ENCODE data around the gene SAYSD1. TPM values are rescaled to one million over a fixed set of nuclear protein-coding genes. Genes with fewer than 3 reads are reported as not detected.

The SAYSD1 gene, protein sequence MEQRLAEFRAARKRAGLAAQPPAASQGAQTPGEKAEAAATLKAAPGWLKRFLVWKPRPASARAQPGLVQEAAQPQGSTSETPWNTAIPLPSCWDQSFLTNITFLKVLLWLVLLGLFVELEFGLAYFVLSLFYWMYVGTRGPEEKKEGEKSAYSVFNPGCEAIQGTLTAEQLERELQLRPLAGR
- total RNA-seq (10 to 100 TPM; 20.2 to 22.8 TPM), polyA plus RNA-seq (10 to 100 TPM; 17.5 to 20.3 (median 18.1) TPM), total RNA-seq (32.0 to 55.0 (median 42.8) reads per million in 6 experiments)

DNA sequence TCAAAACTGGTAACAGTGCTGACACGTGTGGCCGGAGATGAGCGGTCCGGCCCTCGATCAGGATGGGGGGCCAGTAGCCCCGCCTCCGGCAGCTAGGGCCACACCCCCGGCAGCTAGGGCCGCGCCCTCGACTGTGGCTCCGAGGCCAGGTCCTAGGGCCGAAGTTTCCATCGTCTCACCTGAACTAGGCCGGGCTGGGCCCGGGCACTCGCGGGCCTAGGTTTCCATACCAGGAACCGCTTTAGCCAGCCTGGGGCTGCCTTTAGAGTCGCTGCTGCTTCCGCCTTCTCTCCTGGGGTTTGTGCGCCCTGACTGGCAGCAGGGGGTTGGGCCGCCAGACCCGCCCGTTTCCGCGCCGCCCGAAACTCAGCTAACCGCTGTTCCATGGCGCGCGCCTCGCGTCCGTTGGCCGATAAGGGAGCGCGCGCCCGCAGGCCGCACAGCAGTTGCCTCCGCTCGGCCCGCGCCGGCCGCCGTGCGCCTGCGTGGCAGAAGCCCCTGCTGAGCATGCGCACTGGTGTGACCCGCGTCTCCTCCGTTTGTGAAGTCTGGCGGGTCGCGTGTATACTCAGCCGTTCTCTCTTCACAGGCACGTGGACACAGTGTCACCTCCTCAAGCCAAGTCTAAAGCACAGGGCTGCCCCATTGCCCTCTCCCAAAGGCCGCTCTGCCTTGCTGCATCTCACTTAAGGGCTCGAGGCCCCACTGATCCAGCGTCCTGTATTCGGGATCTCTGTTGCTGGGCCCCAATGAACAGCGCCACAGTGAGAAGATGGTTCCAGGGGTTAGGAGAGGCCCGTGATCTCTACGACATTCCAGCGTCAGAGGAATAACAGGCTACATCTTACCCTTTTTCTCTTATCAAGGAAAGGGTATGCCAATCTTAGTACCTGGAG, at the start of gene SAYSD1:
Gene SAYSD1, minus strand, starts transcription at position 483 of the 896 bp plus-strand sequence. Its CDS starts 97 bp downstream, at position 386.
- Mint-ChIP-seq H3K27ac (peak within 1 kb of the TSS; percentile 94 to 99 (median 98)), H3K27me3 (no peaks in the 10 kb centered on the region), H3K36me3 (peaks cover 0 to 5% (median 4%) of the 10 kb centered on the region in 3 donors), H3K4me3 (peak within 1 kb of the TSS; percentile 92 to 99 (median 97)), H3K9me3 (no peaks in the 10 kb centered on the region), H3K4me1 (peaks cover 30 to 56% (median 50%) of the 10 kb centered on the region in 4 donors)
- POLR2A ChIA-PET, result no interaction called here
- peak; percentile 84 to 95 (median 90) for DNase-seq
- ATAC-seq, result peak; percentile 78 to 87

DNA sequence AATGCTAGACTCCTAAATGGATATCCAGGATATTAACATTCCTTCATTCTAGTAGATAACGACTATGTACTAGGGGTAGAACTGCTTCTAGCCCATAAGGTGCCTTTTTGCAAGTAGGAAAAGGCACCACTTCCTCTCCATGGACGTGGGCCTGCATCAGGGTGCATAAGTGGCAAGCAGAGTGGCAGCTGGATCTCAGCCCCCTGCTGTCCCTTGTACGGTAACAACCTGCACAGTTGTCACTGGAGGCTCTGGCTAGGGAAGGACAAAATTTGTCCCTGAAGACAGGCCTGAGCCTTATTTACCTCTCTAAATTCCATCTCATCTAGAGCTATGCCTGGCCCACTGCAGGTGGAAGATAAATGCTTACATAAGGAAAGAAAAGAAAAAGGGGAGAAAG, 42.5 kb upstream of the SAYSD1 start:
- POLR2A ChIA-PET, result no interaction called here
- Mint-ChIP-seq H3K27ac (no peak overlapping the region), H3K4me1 (peaks cover 5 to 12% (median 11%) of the 10 kb centered on the region in 4 donors), H3K36me3 (peaks cover 0 to 9% (median 2%) of the 10 kb centered on the region in 3 donors), H3K27me3 (peaks cover 0 to 2% (median 0%) of the 10 kb centered on the region in 5 donors), H3K4me3 (no peak overlapping the region), H3K9me3 (peaks cover 0 to 6% (median 0%) of the 10 kb centered on the region in 9 donors)
- ATAC-seq, result no peak
- no peak for DNase-seq

DNA sequence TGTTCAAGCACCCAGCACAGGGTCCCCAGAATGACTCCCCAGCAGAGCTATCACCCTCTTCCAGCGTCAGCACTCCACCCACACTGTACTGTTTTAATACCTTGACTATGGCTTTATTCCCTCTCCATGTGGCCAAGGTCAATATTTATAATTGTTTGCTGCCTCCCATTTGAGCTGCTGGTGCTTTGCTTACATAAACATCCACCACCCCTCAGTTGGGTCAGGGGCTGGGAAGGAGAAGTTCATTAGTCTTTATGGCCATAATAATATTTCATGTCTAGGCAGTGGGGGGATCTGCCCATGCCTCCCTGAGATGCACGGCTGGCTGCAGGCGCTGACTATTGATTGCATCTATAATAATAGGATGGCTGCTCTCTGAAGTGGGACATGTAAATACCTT, 41.8 kb upstream of the SAYSD1 start:
- POLR2A ChIA-PET, result no interaction called here
- peaks cover 0 to 6% (median 0%) of the 10 kb centered on the region in 9 donors for H3K9me3 Mint-ChIP-seq
- ATAC-seq, result no peak
- H3K27me3 Mint-ChIP-seq, result peaks cover 0 to 7% (median 0%) of the 10 kb centered on the region in 5 donors
- H3K36me3 Mint-ChIP-seq, result peaks cover 0 to 9% (median 2%) of the 10 kb centered on the region in 3 donors
- no peak overlapping the region for H3K4me3 Mint-ChIP-seq
- DNase-seq, result no peak
- H3K27ac Mint-ChIP-seq, result no peak overlapping the region
- peaks cover 5 to 18% (median 17%) of the 10 kb centered on the region in 4 donors for H3K4me1 Mint-ChIP-seq

DNA sequence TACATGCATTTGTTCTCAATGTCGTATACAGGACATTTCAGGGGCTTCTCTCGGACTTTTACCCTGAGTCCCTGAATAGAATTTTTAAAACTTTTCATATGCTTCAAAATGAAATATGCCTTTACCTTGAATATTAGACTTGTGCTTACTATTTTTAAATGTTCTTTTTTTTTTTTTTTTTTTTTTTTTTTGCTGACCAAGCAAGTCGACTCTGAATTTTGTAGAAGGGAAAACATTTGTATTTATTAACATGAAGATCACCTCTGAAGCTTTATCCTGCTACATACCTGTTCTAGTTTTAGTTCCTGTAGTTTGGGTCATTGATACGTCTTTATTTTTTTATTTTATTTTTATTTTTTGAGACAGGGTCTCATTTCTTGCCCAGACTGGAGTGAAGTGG, 39.7 kb upstream of the SAYSD1 start:
- peaks cover 0 to 4% (median under 1%) of the 10 kb centered on the region in 3 donors for H3K36me3 Mint-ChIP-seq
- peaks cover 5 to 24% (median 20%) of the 10 kb centered on the region in 4 donors for H3K4me1 Mint-ChIP-seq
- ATAC-seq (no peak), DNase-seq (no peak)
- peaks cover 0 to 3% (median 0%) of the 10 kb centered on the region in 9 donors for H3K9me3 Mint-ChIP-seq
- H3K27ac Mint-ChIP-seq, result peak overlapping the region in 4 of 10 donors; percentile 21 to 77 (median 50)
- H3K4me3 Mint-ChIP-seq, result no peak overlapping the region
- H3K27me3 Mint-ChIP-seq, result peaks cover 0 to 20% (median 0%) of the 10 kb centered on the region in 5 donors
- POLR2A ChIA-PET, result no interaction called here

DNA sequence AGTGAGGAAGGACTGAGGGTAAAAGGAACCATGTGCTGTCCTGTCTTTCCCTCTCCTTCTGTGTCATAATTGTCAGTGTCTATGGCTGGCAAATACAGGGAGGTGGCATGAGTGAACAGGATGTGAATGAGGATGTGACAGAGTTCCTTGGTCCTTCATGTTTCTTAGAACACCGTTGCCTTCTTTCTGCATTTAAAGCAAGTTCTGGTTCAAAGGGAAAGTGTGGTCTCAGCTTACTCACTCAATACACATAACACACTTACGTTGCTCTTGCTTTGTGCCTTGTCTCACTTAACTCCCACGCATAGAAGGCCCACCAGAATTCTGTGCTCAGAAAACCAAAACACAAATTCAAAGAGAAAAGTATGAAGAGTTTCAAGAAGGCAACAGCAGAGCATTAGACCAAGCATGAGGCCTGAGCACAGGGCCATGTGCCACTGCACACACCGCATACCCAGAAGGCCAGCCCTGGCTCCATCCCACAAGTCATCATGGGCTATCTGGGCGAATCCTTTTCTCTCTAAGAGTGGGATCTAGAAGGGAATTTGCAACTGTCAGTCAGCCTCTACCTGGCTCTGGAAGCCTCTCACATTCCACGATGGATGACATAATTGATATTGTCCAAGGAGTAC, 38.9 kb upstream of the SAYSD1 start:
- Mint-ChIP-seq H3K9me3 (peaks cover 0 to under 1% (median 0%) of the 10 kb centered on the region in 9 donors), H3K36me3 (peaks cover 0 to under 1% (median 0%) of the 10 kb centered on the region in 3 donors), H3K27me3 (peaks cover 0 to 24% (median 0%) of the 10 kb centered on the region in 5 donors), H3K27ac (peak overlapping the region in 9 of 10 donors; percentile 13 to 77 (median 45)), H3K4me3 (peak overlapping the region in 1 of 10 donors; percentile 12), H3K4me1 (peaks cover 5 to 24% (median 20%) of the 10 kb centered on the region in 4 donors)
- POLR2A ChIA-PET, result no interaction called here
- DNase-seq, result peak in 2 of 10 donors; percentile 27 to 34
- peak in 1 of 2 donors; percentile 91 for ATAC-seq

DNA sequence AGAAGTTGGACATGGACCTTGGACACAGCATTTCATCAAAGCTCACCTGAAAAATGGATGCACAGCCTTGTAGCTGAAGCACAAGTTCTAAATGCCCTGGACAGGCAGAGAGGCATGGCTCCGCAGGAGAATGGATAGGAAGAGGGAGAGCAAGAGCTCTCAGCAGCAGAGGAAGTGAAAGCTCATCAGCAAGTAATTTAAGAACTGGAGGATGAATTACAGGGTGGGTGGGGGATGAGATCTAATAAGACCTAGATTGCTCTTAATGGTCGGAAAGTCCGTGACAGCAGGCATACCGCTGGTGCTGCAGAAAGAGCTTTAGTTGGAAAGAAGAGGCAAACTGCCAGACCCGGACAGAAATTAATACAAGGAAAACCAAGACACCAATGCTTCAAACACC, 37.3 kb upstream of the SAYSD1 start:
- POLR2A ChIA-PET, result no interaction called here
- H3K27me3 Mint-ChIP-seq, result peaks cover 0 to 24% (median 6%) of the 10 kb centered on the region in 5 donors
- no peaks in the 10 kb centered on the region for H3K36me3 Mint-ChIP-seq
- H3K4me1 Mint-ChIP-seq, result peaks cover 4 to 24% (median 20%) of the 10 kb centered on the region in 4 donors
- H3K27ac Mint-ChIP-seq, result no peak overlapping the region
- H3K4me3 Mint-ChIP-seq, result no peak overlapping the region
- no peak for ATAC-seq
- no peaks in the 10 kb centered on the region for H3K9me3 Mint-ChIP-seq
- DNase-seq, result no peak

DNA sequence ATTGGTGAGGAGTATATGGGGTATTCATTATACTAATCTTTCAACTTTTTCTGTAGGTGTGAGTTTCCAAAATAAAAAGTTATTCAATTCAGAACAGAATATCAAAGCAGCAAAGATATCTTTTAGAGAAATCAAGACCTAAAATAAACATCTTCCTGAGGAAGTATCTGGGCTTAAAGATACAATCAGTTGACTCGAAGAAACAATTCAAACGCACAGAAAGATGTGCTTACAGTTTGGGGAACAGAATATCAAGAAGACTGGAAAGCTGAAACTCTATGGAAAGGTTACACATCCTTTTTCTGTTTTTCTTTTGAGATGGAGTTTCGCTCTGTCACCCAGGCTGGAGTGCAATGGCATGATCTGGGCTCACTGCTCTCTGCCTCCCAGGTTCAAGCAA, 36.2 kb upstream of the SAYSD1 start:
- H3K27ac Mint-ChIP-seq, result no peak overlapping the region
- ATAC-seq, result no peak
- peaks cover 4 to 24% (median 20%) of the 10 kb centered on the region in 4 donors for H3K4me1 Mint-ChIP-seq
- peaks cover 0 to 24% (median 6%) of the 10 kb centered on the region in 5 donors for H3K27me3 Mint-ChIP-seq
- no peak for DNase-seq
- H3K9me3 Mint-ChIP-seq, result no peaks in the 10 kb centered on the region
- POLR2A ChIA-PET, result no interaction called here
- no peak overlapping the region for H3K4me3 Mint-ChIP-seq
- no peaks in the 10 kb centered on the region for H3K36me3 Mint-ChIP-seq

DNA sequence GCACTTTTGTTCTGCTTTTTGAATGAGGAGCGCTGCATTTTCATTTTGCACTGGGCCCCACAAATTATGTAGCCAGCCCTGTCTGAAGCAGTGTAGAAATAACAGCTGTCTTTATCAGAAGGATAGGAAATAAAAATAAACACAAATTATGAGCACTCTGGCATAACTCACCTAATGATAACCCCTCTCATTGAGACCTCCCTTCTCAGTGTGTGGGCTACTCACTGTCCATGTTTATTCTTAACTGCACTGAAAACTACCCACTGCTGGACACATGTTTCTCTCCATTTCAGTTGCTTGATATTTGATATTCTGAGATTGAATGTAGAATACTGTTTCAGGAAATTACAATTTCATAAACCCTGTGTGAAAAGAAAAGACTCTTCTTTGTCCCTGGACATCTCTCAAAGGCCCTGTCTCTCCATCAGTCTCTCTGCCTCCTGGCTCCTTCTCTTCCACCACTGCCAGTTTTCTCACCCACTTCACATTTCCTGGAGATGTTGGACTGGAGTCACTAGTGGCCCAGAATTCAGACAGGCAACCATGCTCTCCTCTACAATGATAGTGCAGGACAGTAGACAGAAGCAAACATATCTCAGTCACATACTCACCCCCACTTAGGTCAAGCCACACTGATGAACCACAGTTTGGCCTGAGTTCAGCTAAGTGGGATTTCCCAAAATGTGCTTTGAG, 29.6 kb upstream of the SAYSD1 start:
- Mint-ChIP-seq H3K4me1 (peaks cover 0 to 24% (median 10%) of the 10 kb centered on the region in 4 donors), H3K4me3 (no peak overlapping the region)
- ATAC-seq, result no peak

DNA sequence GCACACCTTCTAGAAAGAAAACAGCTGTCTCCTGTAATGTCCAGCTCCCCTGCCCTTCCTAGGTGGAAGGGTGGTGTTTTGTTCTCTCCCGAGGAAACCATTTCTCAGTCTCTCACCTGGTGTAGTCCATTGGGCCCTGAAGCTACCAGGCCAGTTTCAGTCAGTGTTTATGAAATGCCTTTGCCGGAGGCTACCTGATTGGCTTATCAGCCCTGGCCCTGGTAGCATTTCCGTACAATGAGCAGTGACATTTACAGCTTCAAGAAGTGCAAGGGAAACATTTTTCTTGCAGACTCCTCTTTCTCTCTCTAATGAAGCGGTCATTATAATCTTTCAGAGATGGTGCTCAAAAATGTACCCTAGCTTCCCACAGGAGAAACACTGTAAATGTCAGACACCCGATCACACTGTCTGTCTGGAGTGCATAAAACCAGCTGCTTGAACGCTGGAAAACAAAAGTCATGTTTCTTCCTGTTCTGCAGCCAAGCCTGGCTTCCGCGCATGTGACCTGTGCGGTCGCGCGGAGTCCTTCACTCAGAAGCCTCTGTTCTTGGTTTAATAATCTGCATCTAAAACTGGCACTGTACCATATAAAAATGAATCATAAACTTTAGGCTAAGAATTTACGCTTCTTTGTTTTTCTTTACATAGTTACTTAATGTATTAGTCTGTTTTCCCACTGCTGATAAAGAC, 28.4 kb upstream of the SAYSD1 start:
- ATAC-seq (peak in 1 of 2 donors; percentile 72), DNase-seq (peak in 2 of 10 donors; percentile 2 to 26)
- peak overlapping the region in 4 of 10 donors; percentile 50 to 74 (median 52) for H3K4me3 Mint-ChIP-seq
- peaks cover 0 to 5% (median 4%) of the 10 kb centered on the region in 3 donors for H3K36me3 Mint-ChIP-seq
- peaks cover 0 to 26% (median 6%) of the 10 kb centered on the region in 5 donors for H3K27me3 Mint-ChIP-seq
- peak overlapping the region in 4 of 10 donors; percentile 83 to 96 (median 90) for H3K27ac Mint-ChIP-seq
- POLR2A ChIA-PET, result no interaction called here
- peaks cover 0 to 24% (median 10%) of the 10 kb centered on the region in 4 donors for H3K4me1 Mint-ChIP-seq
- peaks cover 0 to 16% (median 6%) of the 10 kb centered on the region in 9 donors for H3K9me3 Mint-ChIP-seq

More for the DNA sequence above, 29.6 kb upstream of the SAYSD1 start:
- DNase-seq, result no peak
- POLR2A ChIA-PET, result no interaction called here
- Mint-ChIP-seq H3K9me3 (peaks cover 0 to 10% (median 0%) of the 10 kb centered on the region in 9 donors), H3K27ac (peak overlapping the region in 1 of 10 donors; percentile 83), H3K36me3 (peaks cover 0 to 1% (median 0%) of the 10 kb centered on the region in 3 donors), H3K27me3 (peaks cover 0 to 28% (median 7%) of the 10 kb centered on the region in 5 donors)

DNA sequence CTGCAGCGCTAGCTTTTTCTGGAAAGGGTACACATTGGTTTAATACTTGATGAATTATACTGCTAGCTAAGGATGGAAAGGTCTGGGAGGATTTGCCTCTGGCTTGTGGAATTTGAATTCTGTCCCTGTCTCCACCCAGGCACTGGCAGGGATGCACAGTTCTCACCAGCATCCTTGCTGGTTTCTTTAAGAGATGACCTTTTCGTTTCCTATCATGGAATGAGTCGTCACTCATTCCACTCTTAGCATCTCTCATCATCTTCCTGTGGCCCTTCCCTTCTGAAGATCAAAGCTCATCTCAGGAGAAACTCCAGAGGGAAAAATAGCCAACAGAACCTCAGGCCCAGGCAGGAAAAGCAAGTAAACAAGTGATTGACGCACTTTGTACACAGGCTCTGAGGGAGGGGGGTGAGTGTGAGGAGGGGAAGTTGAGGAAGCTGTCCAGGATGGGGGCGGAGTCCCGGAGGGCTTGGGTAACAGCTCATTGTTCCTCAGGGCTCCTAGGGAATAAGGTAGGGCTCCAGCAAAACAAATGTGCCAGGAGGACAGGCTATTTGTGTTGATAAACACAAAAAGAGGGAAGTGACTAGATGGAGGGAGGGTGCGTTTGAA, 25.7 kb upstream of the SAYSD1 start:
- peaks cover 0 to 24% (median 10%) of the 10 kb centered on the region in 4 donors for H3K4me1 Mint-ChIP-seq
- DNase-seq, result no peak
- peaks cover 0 to 11% (median 8%) of the 10 kb centered on the region in 3 donors for H3K36me3 Mint-ChIP-seq
- H3K4me3 Mint-ChIP-seq, result no peak overlapping the region
- peaks cover 0 to 16% (median 8%) of the 10 kb centered on the region in 5 donors for H3K27me3 Mint-ChIP-seq
- POLR2A ChIA-PET, result no interaction called here
- no peak overlapping the region for H3K27ac Mint-ChIP-seq
- no peak for ATAC-seq
- H3K9me3 Mint-ChIP-seq, result peaks cover 0 to 31% (median 11%) of the 10 kb centered on the region in 9 donors

DNA sequence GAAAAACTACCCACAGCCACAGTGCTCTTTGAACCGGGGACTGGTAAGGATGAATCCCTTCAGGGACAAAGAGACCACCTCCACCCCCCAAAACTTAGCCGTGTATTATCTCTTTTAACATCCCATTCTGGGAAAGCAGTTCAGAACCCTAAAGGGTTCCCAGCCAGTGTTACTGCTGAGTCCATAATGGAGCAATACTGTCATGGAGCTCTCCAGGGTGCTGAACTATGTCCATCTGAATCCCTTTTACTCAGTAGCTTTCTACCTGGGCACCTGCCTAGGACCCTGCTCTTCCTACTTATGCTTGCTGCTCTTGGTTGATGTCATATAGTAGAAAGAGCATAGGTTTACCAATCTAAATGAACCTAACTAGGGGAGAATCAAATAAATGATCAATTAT, 22.3 kb upstream of the SAYSD1 start:
- peaks cover 0 to 16% (median 7%) of the 10 kb centered on the region in 5 donors for H3K27me3 Mint-ChIP-seq
- no peak overlapping the region for H3K4me3 Mint-ChIP-seq
- no peak for ATAC-seq
- no peaks in the 10 kb centered on the region for H3K4me1 Mint-ChIP-seq
- H3K36me3 Mint-ChIP-seq, result peaks cover 0 to 11% (median 6%) of the 10 kb centered on the region in 3 donors
- peak in 9 of 10 donors; percentile 6 to 62 (median 23) for DNase-seq
- peaks cover 0 to 31% (median 10%) of the 10 kb centered on the region in 9 donors for H3K9me3 Mint-ChIP-seq
- POLR2A ChIA-PET, result interaction anchor here (0.5 kb wide), 1 partner anchor 25 kb away, joined by 3 read pairs; no protein-coding TSS in a partner anchor
- H3K27ac Mint-ChIP-seq, result no peak overlapping the region

Data from naive thymus-derived CD8-positive, alpha-beta T cell (primary cell).